PFSK-1 (cell line): ENCODE data around the gene MAP7.

ENCODE experiments used
- FOXP2 ChIP-seq: optimal IDR thresholded peaks from 2 replicates; pipeline ENCODE3; 2011; ENCODE audit warnings: borderline replicate concordance, control low read depth, inconsistent platforms; ENCODE audit not compliant: insufficient read depth; ENCODE audit errors: extremely low read length, extremely low read depth
- POLR2AphosphoS5 ChIP-seq: IDR thresholded peaks from 2 replicates; pipeline ENCODE4 v1.6.1; 2012; ENCODE audit warnings: low read depth, mild to moderate bottlenecking, control low read depth, low read length, moderate library complexity
- REST ChIP-seq, 2 experiments: IDR thresholded peaks; 2 replicates each; pipeline versions ENCODE4 v1.6.1 to v1.8.0; 2011 to 2012; ENCODE audit warnings: low read depth in 2 of 2, low read length in 2 of 2, control low read depth in 1 of 2, inconsistent platforms in 1 of 2, mild to moderate bottlenecking in 1 of 2, moderate library complexity in 1 of 2; ENCODE audit not compliant: insufficient read depth in 1 of 2
- SIN3A ChIP-seq: IDR thresholded peaks from 2 replicates; pipeline ENCODE4 v1.6.1; 2012; ENCODE audit warnings: mild to moderate bottlenecking, low read length, moderate library complexity, borderline replicate concordance; ENCODE audit not compliant: insufficient read depth
- TAF1 ChIP-seq: IDR thresholded peaks from 2 replicates; pipeline ENCODE4 v1.6.1; 2012; ENCODE audit warnings: low read length, control low read depth, borderline replicate concordance; ENCODE audit not compliant: insufficient read depth

The MAP7 gene

GRCh38 chr6:136550045-136550329 is 235 bp downstream of the MAP7 start:
- TF ChIP-seq TAF1 (no peak), REST (IDR thresholded peaks at IDR 0.05; ENCODE audit: insufficient read depth in 1 of 2, low read depth in 2 of 2, low read length in 2 of 2) (no peak), SIN3A (no peak), FOXP2 (no peak), POLR2AphosphoS5 (no peak)

GRCh38 chr6:136549300-136550044 is 750 bp downstream of the MAP7 start:
- TF ChIP-seq REST (IDR thresholded peaks at IDR 0.05; ENCODE audit: insufficient read depth in 1 of 2, low read depth in 2 of 2, low read length in 2 of 2) (no peak), FOXP2 (no peak), TAF1 (no peak), SIN3A (no peak), POLR2AphosphoS5 (no peak)

- TF ChIP-seq REST (IDR thresholded peaks at IDR 0.05; ENCODE audit: insufficient read depth in 1 of 2, low read depth in 2 of 2, low read length in 2 of 2) (no peak), FOXP2 (no peak), POLR2AphosphoS5 (no peak), SIN3A (no peak), TAF1 (no peak)
Measured at GRCh38 chr6:136548582-136549299, 1.5 kb downstream of the MAP7 start.

GRCh38 chr6:136547871-136548270 is 2.4 kb downstream of the MAP7 start:
- TF ChIP-seq FOXP2 (no peak), TAF1 (no peak), REST (IDR thresholded peaks at IDR 0.05; ENCODE audit: insufficient read depth in 1 of 2, low read depth in 2 of 2, low read length in 2 of 2) (no peak), SIN3A (no peak), POLR2AphosphoS5 (no peak)
